Spinal cord (tissue), 10 donors: Measurements from ENCODE around the gene KCNQ4. TPM values are rescaled to one million over a fixed set of nuclear protein-coding genes. Genes with fewer than 3 reads are reported as not detected.

Source experiments
- DNase-seq, 6 donors: peaks; one replicate each; pipeline versions ENCODE4 v3.0.0 to v3.0.0-alpha.2; 2013 to 2015; ENCODE audit warnings: low spot score in 6 of 6, low read depth in 4 of 6
- H3K27ac ChIP-seq: one replicate; pipeline ENCODE4 v1.5.1; 2013; ENCODE audit warnings: low read depth, low read length, control low read depth
- H3K27me3 ChIP-seq: one replicate; pipeline ENCODE4 v1.6.1; 2013; ENCODE audit warnings: low read length; ENCODE audit not compliant: control insufficient read depth, insufficient read depth
- H3K36me3 ChIP-seq: one replicate; pipeline ENCODE4 v1.6.1; 2013; ENCODE audit warnings: low read length; ENCODE audit not compliant: control insufficient read depth, insufficient read depth
- H3K4me1 ChIP-seq: one replicate; pipeline ENCODE4 v1.6.1; 2013; ENCODE audit warnings: low read length; ENCODE audit not compliant: control insufficient read depth, insufficient read depth
- H3K4me3 ChIP-seq: one replicate; pipeline ENCODE4 v1.5.1; 2013; ENCODE audit warnings: low read depth, low read length, control low read depth
- H3K9me3 ChIP-seq: one replicate; pipeline ENCODE4 v1.6.1; 2013; ENCODE audit warnings: low read length; ENCODE audit not compliant: control insufficient read depth, insufficient read depth
- WGBS: methylation state at CpG from one replicate; pipeline ENCODE4 v1.1.5; 2013; ENCODE audit warnings: missing lambda C conversion rate; ENCODE audit not compliant: insufficient coverage; 5-methylcytosine and 5-hydroxymethylcytosine counted together
- polyA plus RNA-seq, 2 donors: library from polyadenylated mRNA; unstranded; fragments of 120-200 nt; gene quantifications; one replicate each; pipeline ENCODE4 v1.2.1, GENCODE V29; 2013; ENCODE audit not compliant: insufficient read length in 2 of 2
- total RNA-seq, 2 donors: library from RNA; depleted of rRNA in 1 of 2; stranded (reverse); fragments of 120-200 nt in 1 of 2; fragments of >200 nt in 1 of 2; gene quantifications; one replicate each; pipeline versions ENCODE4 v1.2.3 to v1.2.4, GENCODE V29; 2013 to 2014
- donor health status: healthy.

KCNQ4 gene
- total and polyA plus RNA-seq, 4 donors, result 1.3 to 7.5 (median 3.6) TPM

- Histone ChIP-seq H3K4me1 (peaks cover 59% of the 10 kb centered on the region), H3K9me3 (no peaks in the 10 kb centered on the region), H3K36me3 (no peaks in the 10 kb centered on the region), H3K27ac (no peak overlapping the region), H3K27me3 (no peaks in the 10 kb centered on the region), H3K4me3 (peak overlapping the region; percentile 19)
- 3% methylated on average over 44 of the region's 56 CpGs for WGBS
- peak in 2 of 6 donors; percentile 66 to 79 for DNase-seq
Measured at GRCh38 chr1:40802078-40802741, 18.6 kb downstream of the KCNQ4 start.

- H3K27ac ChIP-seq, result no peak overlapping the region
- H3K4me3 ChIP-seq, result no peak overlapping the region
- no peaks in the 10 kb centered on the region for H3K9me3 ChIP-seq
- DNase-seq, result no peak
- WGBS, result 0% methylated on average over 2 of the region's 4 CpGs
- no peaks in the 10 kb centered on the region for H3K27me3 ChIP-seq
- no peaks in the 10 kb centered on the region for H3K36me3 ChIP-seq
- H3K4me1 ChIP-seq, result peaks cover 59% of the 10 kb centered on the region
Measured at GRCh38 chr1:40802742-40803113, 19.1 kb downstream of the KCNQ4 start.

GRCh38 chr1:40803447-40803846 lies 19.9 kb downstream of the KCNQ4 start:
- Histone ChIP-seq H3K36me3 (no peaks in the 10 kb centered on the region), H3K4me3 (no peak overlapping the region), H3K4me1 (peaks cover 59% of the 10 kb centered on the region), H3K27me3 (no peaks in the 10 kb centered on the region), H3K9me3 (no peaks in the 10 kb centered on the region), H3K27ac (no peak overlapping the region)
- WGBS, result 81% methylated on average over 3 of the region's 3 CpGs
- DNase-seq, result no peak

- no peaks in the 10 kb centered on the region for H3K9me3 ChIP-seq
- DNase-seq, result no peak
- no peaks in the 10 kb centered on the region for H3K27me3 ChIP-seq
- 60% methylated on average over 2 of the region's 2 CpGs for WGBS
- no peak overlapping the region for H3K4me3 ChIP-seq
- H3K36me3 ChIP-seq, result no peaks in the 10 kb centered on the region
- peaks cover 55% of the 10 kb centered on the region for H3K4me1 ChIP-seq
- H3K27ac ChIP-seq, result no peak overlapping the region
Measured at GRCh38 chr1:40803902-40804301, 20.3 kb downstream of the KCNQ4 start.

- Histone ChIP-seq H3K4me3 (no peak overlapping the region), H3K9me3 (no peaks in the 10 kb centered on the region), H3K27me3 (no peaks in the 10 kb centered on the region), H3K27ac (no peak overlapping the region), H3K4me1 (peaks cover 34% of the 10 kb centered on the region), H3K36me3 (no peaks in the 10 kb centered on the region)
- no peak for DNase-seq
- WGBS, result no CpG with 5 or more reads among the region's 3 CpGs
Measured at GRCh38 chr1:40806240-40806639, 22.7 kb downstream of the KCNQ4 start.

GRCh38 chr1:40806731-40807695 lies 23.4 kb downstream of the KCNQ4 start:
- Histone ChIP-seq H3K27ac (peak overlapping the region; percentile 42), H3K9me3 (no peaks in the 10 kb centered on the region), H3K36me3 (no peaks in the 10 kb centered on the region), H3K4me1 (peaks cover 27% of the 10 kb centered on the region), H3K4me3 (no peak overlapping the region), H3K27me3 (no peaks in the 10 kb centered on the region)
- DNase-seq, result peak in 1 of 6 donors; percentile 64
- 70% methylated on average over 19 of the region's 20 CpGs for WGBS

- DNase-seq, result no peak
- peak overlapping the region; percentile 42 for H3K27ac ChIP-seq
- H3K4me1 ChIP-seq, result peaks cover 21% of the 10 kb centered on the region
- H3K27me3 ChIP-seq, result no peaks in the 10 kb centered on the region
- H3K4me3 ChIP-seq, result no peak overlapping the region
- H3K9me3 ChIP-seq, result no peaks in the 10 kb centered on the region
- WGBS, result 45% methylated on average over 2 of the region's 3 CpGs
- H3K36me3 ChIP-seq, result no peaks in the 10 kb centered on the region
Measured at GRCh38 chr1:40808002-40808401, 24.4 kb downstream of the KCNQ4 start.

GRCh38 chr1:40808444-40808843 lies 24.9 kb downstream of the KCNQ4 start:
- WGBS, result 74% methylated on average over 3 of the region's 3 CpGs
- Histone ChIP-seq H3K27ac (no peak overlapping the region), H3K9me3 (no peaks in the 10 kb centered on the region), H3K4me1 (peaks cover 21% of the 10 kb centered on the region), H3K27me3 (no peaks in the 10 kb centered on the region), H3K36me3 (no peaks in the 10 kb centered on the region), H3K4me3 (no peak overlapping the region)
- no peak for DNase-seq

- no peak for DNase-seq
Measured at GRCh38 chr1:40808909-40809308, 25.3 kb downstream of the KCNQ4 start.

More at GRCh38 chr1:40808909-40809308, 25.3 kb downstream of the KCNQ4 start:
- Histone ChIP-seq H3K27me3 (no peaks in the 10 kb centered on the region), H3K4me3 (no peak overlapping the region), H3K36me3 (no peaks in the 10 kb centered on the region), H3K27ac (no peak overlapping the region), H3K9me3 (no peaks in the 10 kb centered on the region), H3K4me1 (peaks cover 21% of the 10 kb centered on the region)
- 82% methylated on average over 6 of the region's 6 CpGs for WGBS
